Left ventricle myocardium inferior (tissue), 1 donor: ENCODE results near the gene RPRD1A. TPM values are rescaled to one million over a fixed set of nuclear protein-coding genes. Genes with fewer than 3 reads are reported as not detected.

Source experiments
- DNase-seq: peaks from one replicate; pipeline ENCODE4 v3.0.0-alpha.2; 2020
- H3K27ac ChIP-seq: fragments of 200-600 bp; replicated peaks from 2 replicates; pipeline ENCODE4 v1.8.0; 2021
- H3K27me3 ChIP-seq: fragments of 200-600 bp; 2 replicates; pipeline ENCODE4 v1.8.0; 2021; ENCODE audit warnings: low read depth
- H3K36me3 ChIP-seq: fragments of 200-600 bp; 2 replicates; pipeline ENCODE4 v1.8.0; 2021
- H3K4me1 ChIP-seq: fragments of 200-600 bp; 2 replicates; pipeline ENCODE4 v1.8.0; 2021
- H3K4me3 ChIP-seq: fragments of 200-600 bp; 2 replicates; pipeline ENCODE4 v1.8.0; 2021; ENCODE audit warnings: mild to moderate bottlenecking, moderate library complexity
- H3K9me3 ChIP-seq: fragments of 200-600 bp; replicated peaks from 2 replicates; pipeline ENCODE4 v1.8.0; 2021
- CTCF ChIP-seq: fragments of 200-600 bp; IDR thresholded peaks from 2 replicates; pipeline ENCODE4 v1.8.0; 2021; ENCODE audit warnings: antibody characterized with exemption, mild to moderate bottlenecking, borderline replicate concordance
- intact Hi-C: fragments of 100-400 bp; cut with micrococcal nuclease; formaldehyde crosslinking; loops from one replicate; pipeline ENCODE4 v1.11.0; 2022
- total RNA-seq: library from RNA; stranded (reverse); fragmentation: NEBNext Ultra II Directional; extraction: Animal tissue kit (Norgen Biotek cat#: 25700); gene quantifications from one replicate; pipeline ENCODE4 v1.2.1, GENCODE V29; 2021
- donor health status: DM: no; HTN: yes; CAD: no; lungs with severe emphysema.

Gene RPRD1A
- total RNA-seq, 1 donor from 2014 or later = 53.4 TPM

GRCh38 chr18:36109737-36110136 is 42.4 kb upstream of the RPRD1A start:
- Histone ChIP-seq H3K4me1 (no peaks in the 10 kb centered on the region), H3K27ac (no peak overlapping the region), H3K36me3 (peaks cover 41% of the 10 kb centered on the region), H3K9me3 (no peaks in the 10 kb centered on the region), H3K27me3 (no peaks in the 10 kb centered on the region), H3K4me3 (no peak overlapping the region)
- DNase-seq = no peak
- TF ChIP-seq CTCF = no peak
- intact Hi-C loops = no loop called here

- H3K27ac ChIP-seq = no peak overlapping the region
- H3K4me3 ChIP-seq = no peak overlapping the region
- no peaks in the 10 kb centered on the region for H3K9me3 ChIP-seq
- no peak for TF ChIP-seq CTCF
- intact Hi-C loops = no loop called here
- H3K27me3 ChIP-seq = no peaks in the 10 kb centered on the region
- no peak for DNase-seq
- H3K36me3 ChIP-seq = peaks cover 32% of the 10 kb centered on the region
- no peaks in the 10 kb centered on the region for H3K4me1 ChIP-seq
These were observed 41.2 kb upstream of the RPRD1A start for GRCh38 chr18:36108601-36109000.

- TF ChIP-seq CTCF = no peak
- H3K27me3 ChIP-seq = no peaks in the 10 kb centered on the region
- H3K9me3 ChIP-seq = no peaks in the 10 kb centered on the region
- no peak for DNase-seq
- H3K4me1 ChIP-seq = no peaks in the 10 kb centered on the region
- H3K4me3 ChIP-seq = no peak overlapping the region
- peaks cover 28% of the 10 kb centered on the region for H3K36me3 ChIP-seq
- no peak overlapping the region for H3K27ac ChIP-seq
- intact Hi-C loops = no loop called here
These were observed 40.8 kb upstream of the RPRD1A start for GRCh38 chr18:36108196-36108595.

- Histone ChIP-seq H3K27ac (no peak overlapping the region), H3K27me3 (no peaks in the 10 kb centered on the region), H3K36me3 (peaks cover 21% of the 10 kb centered on the region), H3K4me3 (no peak overlapping the region), H3K9me3 (peaks cover 6% of the 10 kb centered on the region), H3K4me1 (no peaks in the 10 kb centered on the region)
- no peak for DNase-seq
- TF ChIP-seq CTCF = no peak
- intact Hi-C loops = no loop called here
These were observed 40.1 kb upstream of the RPRD1A start for GRCh38 chr18:36107477-36107876.

GRCh38 chr18:36104749-36105148 is 37.4 kb upstream of the RPRD1A start:
- H3K9me3 ChIP-seq = peaks cover 15% of the 10 kb centered on the region
- TF ChIP-seq CTCF = no peak
- no peak overlapping the region for H3K27ac ChIP-seq
- intact Hi-C loops = no loop called here
- H3K27me3 ChIP-seq = no peaks in the 10 kb centered on the region
- H3K4me3 ChIP-seq = no peak overlapping the region
- no peaks in the 10 kb centered on the region for H3K36me3 ChIP-seq
- DNase-seq = no peak
- no peaks in the 10 kb centered on the region for H3K4me1 ChIP-seq

GRCh38 chr18:36101943-36102342 is 34.6 kb upstream of the RPRD1A start:
- intact Hi-C loops = no loop called here

More at GRCh38 chr18:36101943-36102342, 34.6 kb upstream of the RPRD1A start:
- H3K27me3 ChIP-seq = no peaks in the 10 kb centered on the region
- H3K9me3 ChIP-seq = peaks cover 15% of the 10 kb centered on the region
- DNase-seq = no peak
- H3K4me1 ChIP-seq = no peaks in the 10 kb centered on the region
- H3K4me3 ChIP-seq = no peak overlapping the region
- TF ChIP-seq CTCF = no peak
- no peaks in the 10 kb centered on the region for H3K36me3 ChIP-seq
- H3K27ac ChIP-seq = no peak overlapping the region
